ENCODE results near the gene PSMD4.

DNA sequence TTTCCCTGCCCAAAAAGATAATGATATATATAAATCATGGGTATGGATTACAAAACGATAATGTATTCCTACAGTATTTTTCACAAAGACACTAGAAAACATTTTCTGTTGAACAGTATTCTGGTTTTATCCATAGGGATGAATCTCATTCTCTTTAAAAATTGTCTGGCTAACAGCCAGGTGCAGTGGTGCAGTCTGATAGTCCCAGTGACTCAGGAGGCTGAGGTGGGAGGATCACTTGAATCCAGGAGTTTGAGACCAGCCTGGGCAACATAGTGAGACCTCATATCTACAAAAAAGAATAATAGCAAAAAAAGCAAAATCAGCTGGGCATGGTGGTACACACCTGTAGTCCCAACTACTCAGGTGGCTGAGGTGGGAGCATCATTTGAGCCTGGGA, 32.9 kb upstream of the PSMD4 start:
- TF ChIP-seq, protein P1, sequence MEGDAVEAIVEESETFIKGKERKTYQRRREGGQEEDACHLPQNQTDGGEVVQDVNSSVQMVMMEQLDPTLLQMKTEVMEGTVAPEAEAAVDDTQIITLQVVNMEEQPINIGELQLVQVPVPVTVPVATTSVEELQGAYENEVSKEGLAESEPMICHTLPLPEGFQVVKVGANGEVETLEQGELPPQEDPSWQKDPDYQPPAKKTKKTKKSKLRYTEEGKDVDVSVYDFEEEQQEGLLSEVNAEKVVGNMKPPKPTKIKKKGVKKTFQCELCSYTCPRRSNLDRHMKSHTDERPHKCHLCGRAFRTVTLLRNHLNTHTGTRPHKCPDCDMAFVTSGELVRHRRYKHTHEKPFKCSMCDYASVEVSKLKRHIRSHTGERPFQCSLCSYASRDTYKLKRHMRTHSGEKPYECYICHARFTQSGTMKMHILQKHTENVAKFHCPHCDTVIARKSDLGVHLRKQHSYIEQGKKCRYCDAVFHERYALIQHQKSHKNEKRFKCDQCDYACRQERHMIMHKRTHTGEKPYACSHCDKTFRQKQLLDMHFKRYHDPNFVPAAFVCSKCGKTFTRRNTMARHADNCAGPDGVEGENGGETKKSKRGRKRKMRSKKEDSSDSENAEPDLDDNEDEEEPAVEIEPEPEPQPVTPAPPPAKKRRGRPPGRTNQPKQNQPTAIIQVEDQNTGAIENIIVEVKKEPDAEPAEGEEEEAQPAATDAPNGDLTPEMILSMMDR (IDR thresholded peaks at IDR 0.05) = no peak
- no peak for TF ChIP-seq EZH2 (IDR thresholded peaks at IDR 0.05; ENCODE audit: borderline replicate concordance, insufficient read depth, low read depth, low read length, poor library complexity, severe bottlenecking)

Data from B cell (primary cell).